Dermis blood vessel endothelial cell (primary cell): Measurements from ENCODE around the gene LYPLA2. TPM values are rescaled to one million over a fixed set of nuclear protein-coding genes. Genes with fewer than 3 reads are reported as not detected.
"Not testable (repeated sequence)": the region's sequence is repeated elsewhere in the genome, so short reads cannot be mapped to it uniquely, and the experiment has no call there.

Experiments
- DNase-seq: peaks from one replicate; pipeline ENCODE4 v3.0.0; 2010
- total RNA-seq: library from RNA; depleted of rRNA; stranded (reverse); fragments of >200 nt; gene quantifications from 2 replicates; pipeline ENCODE4 v1.2.3, GENCODE V29; 2014

LYPLA2 gene
- total RNA-seq, 1 donor from 2014 or later = 108 TPM

DNA sequence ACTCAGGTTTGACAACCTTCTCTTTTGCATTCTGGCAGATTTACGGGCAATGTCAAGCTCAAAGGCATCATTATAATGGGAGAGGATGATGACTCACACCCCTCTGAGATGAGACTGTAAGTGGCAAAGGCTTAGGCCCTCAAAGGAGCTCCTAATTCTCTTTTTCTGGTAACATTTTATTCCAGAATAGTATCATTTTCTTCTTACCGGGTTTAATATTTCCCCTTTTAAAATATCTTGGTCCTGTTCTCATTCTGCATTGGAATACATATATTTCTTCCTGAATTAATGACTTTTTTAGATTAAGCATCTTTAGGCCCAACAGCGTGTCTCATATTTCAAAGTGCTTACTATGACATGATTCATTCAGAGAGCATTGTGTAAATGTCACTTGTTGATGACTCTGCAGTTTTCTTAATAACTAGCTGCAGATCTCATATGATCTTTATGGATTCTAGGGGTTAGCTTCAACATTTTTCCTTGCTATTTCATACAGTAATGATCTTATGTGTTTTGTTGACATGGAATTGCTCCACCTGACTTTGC is 11.0 kb upstream of the LYPLA2 start:
- peak; percentile 42 for DNase-seq

GRCh38 chr1:23783141-23783540 is 7.8 kb upstream of the LYPLA2 start:
- DNase-seq = not testable (repeated sequence)

- no peak for DNase-seq
Measured at GRCh38 chr1:23784846-23785245, 6.1 kb upstream of the LYPLA2 start.

- no peak for DNase-seq
Measured at GRCh38 chr1:23787701-23788100, 3.2 kb upstream of the LYPLA2 start.

DNA sequence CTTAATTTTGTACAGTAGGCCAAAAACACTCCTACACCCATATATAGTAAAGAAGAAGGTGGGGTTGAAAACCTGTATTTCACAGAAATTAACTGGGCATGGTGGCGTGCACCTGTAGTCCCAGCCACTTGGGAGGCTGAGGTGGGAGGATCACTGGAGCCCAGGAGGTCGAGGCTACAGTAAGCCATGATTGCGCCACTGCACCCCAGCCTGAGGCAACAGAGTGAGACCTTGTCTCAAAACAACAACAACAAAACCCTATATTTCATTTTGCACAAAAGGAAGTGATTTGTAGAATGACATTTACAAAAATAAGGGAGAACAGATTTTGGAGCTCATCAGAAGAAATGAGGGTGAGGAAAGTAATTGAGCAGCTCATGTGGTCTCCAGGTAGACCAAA is 2.2 kb upstream of the LYPLA2 start:
- DNase-seq = no peak

DNA sequence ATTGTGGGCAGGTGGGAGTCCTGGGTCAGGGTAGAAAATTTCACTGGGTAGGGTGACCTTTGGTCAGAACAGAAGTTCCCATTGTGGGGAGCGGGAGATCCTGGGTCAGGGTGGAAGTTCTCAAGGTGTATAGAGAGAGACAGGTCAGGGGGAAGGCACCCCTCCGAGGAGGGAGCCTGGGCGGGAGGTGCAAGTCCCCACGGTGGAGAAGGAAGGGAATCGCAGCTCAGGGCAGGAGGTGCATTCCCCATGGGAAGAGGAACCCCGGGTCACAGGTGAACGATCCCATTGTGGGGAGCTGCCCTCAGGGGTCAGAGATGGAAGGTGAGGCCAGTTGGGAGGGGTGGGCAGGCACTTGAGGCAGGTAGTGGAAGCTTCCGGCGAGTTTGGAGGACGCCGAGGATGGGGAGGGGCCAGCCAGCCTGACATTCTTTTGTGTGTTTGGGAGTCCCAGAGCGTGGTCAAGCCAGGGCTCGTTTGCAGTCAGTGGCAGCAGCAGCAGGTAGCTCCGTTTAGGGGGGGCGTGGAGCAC is 637 bp downstream of the LYPLA2 start:
- DNase-seq = peak; percentile 49

GRCh38 chr1:23792151-23792945 is 1.4 kb downstream of the LYPLA2 start:
- DNase-seq = no peak

GRCh38 chr1:23793018-23793781 is 2.3 kb downstream of the LYPLA2 start:
- peak; percentile 45 for DNase-seq

GRCh38 chr1:23793861-23794731 is 3.2 kb downstream of the LYPLA2 start:
- no peak for DNase-seq

- DNase-seq = not testable (repeated sequence)
Measured at GRCh38 chr1:23794732-23795182, 3.8 kb downstream of the LYPLA2 start.

- DNase-seq = no peak
Measured at GRCh38 chr1:23795676-23796465, 4.9 kb downstream of the LYPLA2 start.

DNA sequence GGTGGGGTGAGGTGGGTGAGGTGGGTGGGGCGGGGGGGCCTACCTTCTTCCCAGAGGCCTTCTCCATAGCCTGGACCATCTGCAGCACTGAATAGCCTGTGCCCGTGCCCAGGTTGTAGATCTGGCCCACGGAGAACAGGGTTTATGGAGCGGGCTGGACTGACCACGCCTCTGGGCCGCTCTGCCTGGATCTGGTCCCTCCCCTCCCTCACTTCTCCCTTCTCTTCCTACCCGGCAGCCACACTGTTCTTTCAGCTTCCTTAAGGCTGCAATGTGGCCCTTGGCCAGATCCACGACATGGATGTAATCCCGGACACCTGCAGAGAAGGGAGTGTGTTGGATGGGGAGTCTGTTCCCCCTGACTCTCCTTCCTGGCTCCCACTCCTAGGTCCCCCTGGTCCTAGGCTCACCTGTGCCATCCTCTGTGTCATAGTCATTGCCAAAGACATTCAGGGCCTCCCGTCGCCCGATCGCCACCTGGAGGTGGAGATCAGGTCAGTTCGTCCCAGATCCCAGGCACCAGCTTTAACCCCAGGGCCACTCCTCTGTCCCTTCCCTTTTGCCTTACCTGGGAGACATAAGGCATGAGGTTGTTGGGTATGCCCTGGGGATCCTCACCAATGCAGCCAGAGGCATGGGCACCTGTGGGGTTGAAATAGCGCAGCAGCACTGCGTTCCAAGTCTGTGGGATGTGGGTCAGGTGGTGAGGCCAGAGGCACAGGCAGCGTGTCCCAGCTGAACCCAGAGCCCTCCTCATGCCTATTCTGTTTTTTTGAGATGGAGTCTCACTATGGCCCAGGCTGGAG is 5.7 kb downstream of the LYPLA2 start:
- DNase-seq = no peak

GRCh38 chr1:23797478-23798448 is 6.8 kb downstream of the LYPLA2 start:
- no peak for DNase-seq

GRCh38 chr1:23798662-23799142 is 7.8 kb downstream of the LYPLA2 start:
- no peak for DNase-seq

DNA sequence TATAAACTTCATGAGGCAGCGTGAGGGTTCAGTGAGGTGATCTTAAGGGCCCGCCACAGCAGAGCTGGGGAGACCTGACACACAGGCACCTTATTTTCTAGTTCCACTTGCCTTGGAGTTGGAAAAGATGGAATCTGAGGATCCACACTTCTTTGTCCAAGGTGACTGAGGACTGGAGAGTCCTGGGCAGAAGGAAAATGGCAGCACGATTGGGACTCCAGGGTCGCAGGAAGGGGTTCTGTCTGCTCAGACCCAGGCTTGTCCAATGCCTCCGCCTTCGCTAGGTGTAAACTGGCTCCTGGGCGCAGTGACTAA is 8.3 kb downstream of the LYPLA2 start:
- no peak for DNase-seq

DNA sequence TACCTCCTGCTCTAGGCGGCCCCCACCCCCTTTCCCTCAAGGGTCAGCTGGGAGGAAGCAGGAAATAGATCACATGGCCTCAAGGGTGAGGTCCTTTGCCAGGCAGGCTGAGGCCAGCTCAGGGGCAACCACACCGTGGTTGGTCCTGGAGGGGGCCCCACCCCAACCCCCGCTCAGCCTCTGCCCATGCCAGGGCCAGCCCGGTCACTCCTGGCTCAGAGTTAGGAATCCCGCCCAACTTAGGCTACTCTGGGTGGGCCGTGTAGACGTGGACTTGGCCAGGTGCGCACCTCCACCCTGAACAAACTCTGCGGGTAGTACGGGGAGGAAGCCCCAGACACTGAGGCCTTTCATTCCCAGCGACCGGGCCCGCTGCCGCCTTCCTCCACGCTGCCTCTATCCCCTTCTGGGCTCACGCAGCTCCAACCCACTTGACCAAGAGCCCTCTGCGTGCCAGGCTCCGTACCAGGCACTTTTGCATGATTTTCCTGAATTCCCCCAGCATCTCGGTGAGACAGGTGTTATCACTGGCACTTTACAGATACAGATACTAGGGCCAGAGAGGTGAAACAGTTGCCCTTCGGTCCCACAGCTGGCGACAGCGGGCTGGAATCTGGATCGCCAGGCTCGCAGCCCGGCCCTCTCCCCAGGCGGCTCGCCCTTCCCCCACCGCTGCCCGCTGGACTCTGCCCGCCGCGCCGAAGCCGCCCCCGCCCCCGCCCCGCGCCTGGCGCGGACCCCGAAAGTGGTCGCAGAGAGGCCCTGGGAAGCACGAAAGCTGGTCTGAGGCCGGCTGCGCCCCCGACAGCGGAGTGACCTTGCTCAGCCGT is 8.8 kb downstream of the LYPLA2 start:
- peak; percentile 92 for DNase-seq

DNA sequence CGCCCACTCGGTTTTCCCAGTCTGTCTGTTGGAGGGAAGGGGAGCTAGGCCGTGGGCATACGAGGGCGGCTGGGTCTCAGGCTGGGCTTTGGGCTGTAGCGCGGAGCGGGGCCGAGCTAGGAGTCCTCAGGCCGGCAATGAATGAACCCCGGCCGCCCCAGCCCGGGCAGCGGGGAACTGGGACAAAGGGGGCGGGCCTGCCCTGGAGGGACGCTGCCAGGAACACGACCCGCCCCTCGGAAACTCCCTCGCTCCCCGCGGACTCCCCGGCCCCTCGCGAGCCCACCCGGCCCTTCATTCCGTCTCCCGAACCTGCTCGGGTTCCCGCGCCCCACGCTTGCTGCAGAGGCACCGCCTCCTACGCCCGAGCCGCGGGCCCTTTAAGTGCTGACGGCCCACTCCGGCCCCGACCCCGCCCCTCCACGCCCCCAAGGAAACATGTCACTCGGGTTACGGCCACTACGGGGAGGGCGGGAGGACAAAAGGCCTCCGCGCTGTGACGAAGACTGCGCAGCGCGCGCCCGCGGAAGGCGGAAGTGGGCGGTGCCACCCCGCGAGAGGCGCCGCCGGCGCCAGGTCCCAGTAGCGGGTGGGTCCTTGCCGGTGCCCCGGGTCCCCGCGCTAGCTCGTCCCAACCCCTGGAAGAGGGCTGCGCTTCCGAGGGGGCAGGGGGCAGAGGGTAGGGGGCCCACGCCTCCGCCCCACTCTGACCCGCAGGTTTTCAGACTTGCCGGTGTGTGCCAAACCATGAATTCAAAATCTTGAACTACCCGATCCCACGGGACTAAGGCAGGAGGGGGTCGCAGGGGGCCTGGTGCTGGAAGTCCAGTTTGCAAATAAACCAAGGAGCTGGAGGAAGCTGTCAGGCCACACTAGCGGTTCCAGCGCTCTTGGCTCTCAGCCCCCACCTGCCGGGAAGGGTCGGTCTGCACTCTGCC is 9.7 kb downstream of the LYPLA2 start, which contains the start of gene GALE:
Gene GALE (minus strand): TSS at position 355 of the 938 bp plus-strand sequence. CDS start 1,747 bp downstream, outside the sequence.
- peak; percentile 98 for DNase-seq
